A549 (cell line): ENCODE results near the gene SMR3B. TPM values are rescaled to one million over a fixed set of nuclear protein-coding genes. Genes with fewer than 3 reads are reported as not detected.

Experiments
- ATAC-seq, 2 experiments: fragments of 200-7000 bp in 1 of 2; fragments of >200 bp in 1 of 2; cut with Nextera tagmentation in 1 of 2; cut with Tn5 transposase in 1 of 2; 3 replicates each; pipeline versions ENCODE4 v1.8.0 to v1.9.1; 2018 to 2020; ENCODE audit warnings: mild to moderate bottlenecking in 1 of 2, moderate library complexity in 1 of 2
- CTCF ChIA-PET: fragments of 300-600 bp; sonication (Branson Sonifier 250); formaldehyde crosslinking; extraction: SDS; loops from one replicate; lab custom pipeline; 2021; ENCODE audit warnings: antibody characterized with exemption, inconsistent platforms; lab: Yijun Ruan, JAX
- POLR2A ChIA-PET: fragments of 350-600 bp; formaldehyde crosslinking; extraction: SDS; loops from one replicate; lab custom pipeline; 2021; ENCODE audit warnings: antibody characterized with exemption, inconsistent platforms; lab: Yijun Ruan, JAX
- DNase-seq, 2 experiments: peaks; one replicate each; pipeline versions ENCODE4 v3.0.0 to v3.0.0-alpha.2; 2011 to 2016; ENCODE audit warnings: low read depth in 1 of 2, low spot score in 1 of 2
- FAIRE-seq: peaks from 2 replicates; lab custom pipeline; 2011; peaks lifted over from hg19 to GRCh38; lab: Jason Lieb, UNC
- H3K27ac ChIP-seq, 2 experiments: fragments of >200 bp; sonication (Bioruptor Twin); formaldehyde crosslinking; 3 replicates each; pipeline ENCODE4 v1.5.1; 2016 to 2017
- H3K4me1 ChIP-seq: fragments of >200 bp; sonication (Bioruptor Twin); formaldehyde crosslinking; 3 replicates; pipeline ENCODE4 v1.6.1; 2016
- H3K4me2 ChIP-seq: fragments of >200 bp; sonication (Bioruptor Twin); formaldehyde crosslinking; 3 replicates; pipeline ENCODE4 v1.6.1; 2016
- H3K4me3 ChIP-seq: fragments of >200 bp; sonication (Bioruptor Twin); formaldehyde crosslinking; 3 replicates; pipeline ENCODE4 v1.5.1; 2016
- H3K9me3 ChIP-seq: fragments of >200 bp; sonication (Bioruptor Twin); formaldehyde crosslinking; 3 replicates; pipeline ENCODE4 v1.6.1; 2016
- CBX2 ChIP-seq: fragments of 200-600 bp; sonication (generic); IDR thresholded peaks from 2 replicates; pipeline ENCODE4 v1.6.1; 2016; ENCODE audit warnings: low read depth, mild to moderate bottlenecking, borderline replicate concordance
- CHD4 ChIP-seq: fragments of 200-600 bp; sonication (generic); IDR thresholded peaks from 2 replicates; pipeline ENCODE4 v1.6.1; 2016; ENCODE audit warnings: antibody characterized with exemption, mild to moderate bottlenecking, borderline replicate concordance
- EHF ChIP-seq: fragments of 250-450 bp; sonication (Bioruptor Pico); IDR thresholded peaks from 2 replicates; pipeline ENCODE4 v1.5.0; 2020; ENCODE audit warnings: mild to moderate bottlenecking
- EP300 ChIP-seq, 2 experiments: fragments of >200 bp; sonication (Bioruptor Twin); formaldehyde crosslinking; IDR thresholded peaks; 2 replicates in 1 of 2; 3 replicates in 1 of 2; pipeline ENCODE4 v1.6.1; 2016 to 2017
- ESRRA ChIP-seq: fragments of 150-350 bp; IDR thresholded peaks from 2 replicates; pipeline ENCODE4 v1.6.1; 2014; ENCODE audit warnings: mild to moderate bottlenecking, low read length, borderline replicate concordance
- FOXS1 ChIP-seq: fragments of 250-450 bp; sonication (Bioruptor Pico); IDR thresholded peaks from 2 replicates; pipeline ENCODE4 v1.5.0; 2020; ENCODE audit warnings: mild to moderate bottlenecking, moderate library complexity
- HDAC2 ChIP-seq: fragments of 200-600 bp; sonication (generic); IDR thresholded peaks from 2 replicates; pipeline ENCODE4 v1.6.1; 2016
- HEYL ChIP-seq: fragments of 250-450 bp; sonication (Bioruptor Pico); IDR thresholded peaks from 2 replicates; pipeline ENCODE4 v1.8.0; 2021; ENCODE audit warnings: mild to moderate bottlenecking, moderate library complexity
- HOXB13 ChIP-seq: fragments of 250-450 bp; sonication (Bioruptor Pico); IDR thresholded peaks from 2 replicates; pipeline ENCODE4 v1.5.0; 2020; ENCODE audit warnings: low read depth, mild to moderate bottlenecking, moderate library complexity
- JUNB ChIP-seq: fragments of >200 bp; sonication (Bioruptor Twin); formaldehyde crosslinking; IDR thresholded peaks from 2 replicates; pipeline ENCODE4 v1.6.1; 2016
- KDM1A ChIP-seq: fragments of 200-600 bp; sonication (generic); IDR thresholded peaks from 2 replicates; pipeline ENCODE4 v1.6.1; 2016; ENCODE audit warnings: low read depth, mild to moderate bottlenecking
- KDM5A ChIP-seq: fragments of 200-600 bp; sonication (generic); IDR thresholded peaks from 2 replicates; pipeline ENCODE4 v1.6.1; 2016; ENCODE audit warnings: antibody characterized with exemption, mild to moderate bottlenecking
- NFE2L2 ChIP-seq: fragments of 150-350 bp; conservative IDR thresholded peaks from 2 replicates; pipeline ENCODE4 v1.6.1; 2014; ENCODE audit warnings: low read length
- NR3C1 ChIP-seq: fragments of >200 bp; sonication (Bioruptor Twin); formaldehyde crosslinking; IDR thresholded peaks from 3 replicates; pipeline ENCODE4 v1.6.1; 2017
- PHF8 ChIP-seq: fragments of 200-600 bp; sonication (generic); IDR thresholded peaks from 2 replicates; pipeline ENCODE4 v1.6.1; 2016; ENCODE audit warnings: low read depth, mild to moderate bottlenecking, antibody characterized with exemption, moderate library complexity, borderline replicate concordance
- RCOR1 ChIP-seq: fragments of 150-350 bp; IDR thresholded peaks from 2 replicates; pipeline ENCODE4 v1.6.1; 2014; ENCODE audit warnings: antibody characterized with exemption, low read length, low read depth
- RFX5 ChIP-seq: fragments of 450-650 bp; IDR thresholded peaks from 2 replicates; pipeline ENCODE4 v1.7.1; 2014; ENCODE audit warnings: antibody characterized with exemption, mild to moderate bottlenecking, moderate library complexity
- SREBF2 ChIP-seq: fragments of 450-650 bp; IDR thresholded peaks from 2 replicates; pipeline ENCODE4 v1.6.1; 2014; ENCODE audit warnings: mild to moderate bottlenecking, moderate library complexity
- ZSCAN20 ChIP-seq: fragments of 250-450 bp; sonication (Bioruptor Pico); IDR thresholded peaks from 2 replicates; pipeline ENCODE4 v1.8.0; 2022; ENCODE audit warnings: mild to moderate bottlenecking, moderate library complexity
- WGBS: methylation state at CpG from one replicate; pipeline ENCODE4 v1.1.6; 2017; ENCODE audit errors: missing lambda C conversion rate; 5-methylcytosine and 5-hydroxymethylcytosine counted together
- polyA plus RNA-seq, 4 experiments: library from polyadenylated mRNA; depleted of rRNA in 3 of 4; stranded (reverse); fragments of >200 nt; fragmentation: RNase III in 1 of 4; extraction: RNeasy Plus Mini Kit Qiagen cat#74134 plus additional on column Dnase treatment in 1 of 4; gene quantifications; 2 replicates in 3 of 4; 3 replicates in 1 of 4; pipeline ENCODE4 v1.2.3, GENCODE V29; 2011 to 2017
- TF ChIP-seq, protein P1 (sequence below): fragments of 250-450 bp; sonication (Bioruptor Pico); IDR thresholded peaks from 2 replicates; pipeline ENCODE4 v1.5.0; 2021; ENCODE audit warnings: mild to moderate bottlenecking, moderate library complexity, borderline replicate concordance
- TF ChIP-seq, protein P2 (sequence below): fragments of 150-350 bp; IDR thresholded peaks from 2 replicates; pipeline ENCODE4 v1.6.1; 2014; ENCODE audit warnings: low read depth, mild to moderate bottlenecking, low read length
- TF ChIP-seq, protein P3 (sequence below): fragments of 450-650 bp; IDR thresholded peaks from 2 replicates; pipeline ENCODE4 v1.6.1; 2014; ENCODE audit warnings: antibody characterized with exemption
- TF ChIP-seq, protein P4 (sequence below): fragments of >200 bp; sonication (Bioruptor Twin); formaldehyde crosslinking; IDR thresholded peaks from 3 replicates; pipeline ENCODE4 v1.6.1; 2016
- TF ChIP-seq, protein P5 (sequence below): IDR thresholded peaks from 2 replicates; pipeline ENCODE4 v1.6.1; 2012

The SMR3B gene
- polyA plus RNA-seq, 2 of the 4 experiments (the other 2 are of a cell fraction): not detected

DNA sequence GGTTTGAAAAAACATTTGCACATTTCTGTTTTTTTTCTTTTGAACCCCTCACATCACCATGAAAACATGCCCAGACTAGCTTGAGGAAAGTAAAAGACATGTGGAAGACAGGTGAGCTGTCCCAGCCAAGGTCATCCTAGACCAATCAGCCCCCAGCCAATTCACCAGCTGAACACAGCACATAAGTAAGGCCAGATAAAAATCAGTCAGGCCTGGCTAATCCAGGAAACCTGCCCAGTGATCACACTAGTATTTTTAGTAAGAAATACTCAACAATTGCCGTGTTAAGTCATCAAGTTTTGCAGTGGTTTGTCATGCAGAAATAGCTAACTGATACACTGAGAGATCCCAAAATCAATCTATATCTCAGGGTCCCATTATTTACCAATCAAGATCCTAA, 26.7 kb upstream of the SMR3B start (continued):
- TF ChIP-seq HOXB13 (no peak), HEYL (CRISPR knock-in tag) (no peak), ZSCAN20 (no peak), KDM1A (no peak), EP300 (IDR thresholded peaks at IDR 0.05) (no peak)

DNA sequence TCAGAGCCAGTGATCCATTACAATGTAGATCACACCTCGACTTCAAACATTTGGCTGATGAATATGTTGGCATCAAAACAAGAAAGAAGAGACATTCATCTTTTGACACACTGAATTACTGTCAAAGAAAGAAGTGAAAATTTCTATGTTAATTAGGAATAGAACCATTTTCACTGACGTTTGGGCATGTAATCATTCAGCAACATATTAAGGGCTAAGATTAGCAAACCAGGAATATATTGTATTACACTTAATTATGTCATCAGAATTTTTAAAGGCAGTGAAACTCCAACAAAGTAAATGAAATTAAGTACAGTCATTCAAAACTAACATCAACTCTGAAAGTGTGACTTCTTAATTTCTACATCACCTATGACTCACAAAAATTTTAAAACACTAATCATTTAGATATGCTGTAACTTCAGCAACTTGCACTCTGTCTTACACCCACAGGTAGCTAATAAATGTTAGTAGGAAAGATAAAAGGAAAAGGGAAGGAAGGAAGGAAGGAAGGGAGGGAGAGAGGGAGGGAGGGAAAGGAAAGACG, 23.7 kb upstream of the SMR3B start:
- Histone ChIP-seq H3K4me3 (no peak overlapping the region), H3K27ac (no peak overlapping the region), H3K4me1 (no peaks in the 10 kb centered on the region), H3K9me3 (no peaks in the 10 kb centered on the region), H3K4me2 (no peak overlapping the region)
- CTCF ChIA-PET: no interaction called here
- TF ChIP-seq CBX2 (no peak), CHD4 (no peak), FOXS1 (no peak), SREBF2 (no peak), RCOR1 (no peak), ESRRA (no peak), EHF (no peak), NFE2L2 (no peak)
- TF ChIP-seq, protein P1, sequence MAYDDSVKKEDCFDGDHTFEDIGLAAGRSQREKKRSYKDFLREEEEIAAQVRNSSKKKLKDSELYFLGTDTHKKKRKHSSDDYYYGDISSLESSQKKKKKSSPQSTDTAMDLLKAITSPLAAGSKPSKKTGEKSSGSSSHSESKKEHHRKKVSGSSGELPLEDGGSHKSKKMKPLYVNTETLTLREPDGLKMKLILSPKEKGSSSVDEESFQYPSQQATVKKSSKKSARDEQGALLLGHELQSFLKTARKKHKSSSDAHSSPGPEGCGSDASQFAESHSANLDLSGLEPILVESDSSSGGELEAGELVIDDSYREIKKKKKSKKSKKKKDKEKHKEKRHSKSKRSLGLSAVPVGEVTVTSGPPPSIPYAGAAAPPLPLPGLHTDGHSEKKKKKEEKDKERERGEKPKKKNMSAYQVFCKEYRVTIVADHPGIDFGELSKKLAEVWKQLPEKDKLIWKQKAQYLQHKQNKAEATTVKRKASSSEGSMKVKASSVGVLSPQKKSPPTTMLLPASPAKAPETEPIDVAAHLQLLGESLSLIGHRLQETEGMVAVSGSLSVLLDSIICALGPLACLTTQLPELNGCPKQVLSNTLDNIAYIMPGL: no peak
- TF ChIP-seq, protein P2, sequence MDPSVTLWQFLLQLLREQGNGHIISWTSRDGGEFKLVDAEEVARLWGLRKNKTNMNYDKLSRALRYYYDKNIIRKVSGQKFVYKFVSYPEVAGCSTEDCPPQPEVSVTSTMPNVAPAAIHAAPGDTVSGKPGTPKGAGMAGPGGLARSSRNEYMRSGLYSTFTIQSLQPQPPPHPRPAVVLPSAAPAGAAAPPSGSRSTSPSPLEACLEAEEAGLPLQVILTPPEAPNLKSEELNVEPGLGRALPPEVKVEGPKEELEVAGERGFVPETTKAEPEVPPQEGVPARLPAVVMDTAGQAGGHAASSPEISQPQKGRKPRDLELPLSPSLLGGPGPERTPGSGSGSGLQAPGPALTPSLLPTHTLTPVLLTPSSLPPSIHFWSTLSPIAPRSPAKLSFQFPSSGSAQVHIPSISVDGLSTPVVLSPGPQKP: no peak
- TF ChIP-seq, protein P3, sequence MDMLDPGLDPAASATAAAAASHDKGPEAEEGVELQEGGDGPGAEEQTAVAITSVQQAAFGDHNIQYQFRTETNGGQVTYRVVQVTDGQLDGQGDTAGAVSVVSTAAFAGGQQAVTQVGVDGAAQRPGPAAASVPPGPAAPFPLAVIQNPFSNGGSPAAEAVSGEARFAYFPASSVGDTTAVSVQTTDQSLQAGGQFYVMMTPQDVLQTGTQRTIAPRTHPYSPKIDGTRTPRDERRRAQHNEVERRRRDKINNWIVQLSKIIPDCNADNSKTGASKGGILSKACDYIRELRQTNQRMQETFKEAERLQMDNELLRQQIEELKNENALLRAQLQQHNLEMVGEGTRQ: no peak
- no peak for FAIRE-seq
- no peak for ATAC-seq
- POLR2A ChIA-PET: no interaction called here
- DNase-seq: no peak
- 4% methylated on average over 3 of the region's 3 CpGs for WGBS

DNA sequence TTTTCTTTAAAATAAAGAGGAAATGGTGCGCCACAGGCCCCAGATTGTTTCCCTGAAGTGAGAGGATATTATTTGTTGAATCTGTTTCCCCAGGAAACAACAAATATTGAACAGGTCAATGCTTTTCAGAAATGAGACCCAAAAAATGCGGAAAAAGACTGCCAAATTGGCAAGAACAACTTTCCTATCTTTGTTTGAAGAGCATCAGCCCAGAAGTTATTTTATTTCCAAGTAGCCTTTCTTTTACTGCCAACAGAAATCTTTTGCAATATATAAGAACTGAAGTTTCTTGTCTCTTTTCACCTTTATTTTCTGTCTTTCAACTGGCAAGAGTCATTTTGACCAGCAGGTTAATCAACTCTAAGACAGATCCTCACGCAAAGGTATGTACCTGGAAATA, 22.5 kb upstream of the SMR3B start, which contains the start of gene SMR3A:
Gene SMR3A, plus strand, starts transcription at position 301 of the 400 bp plus-strand sequence. CDS start 1,356 bp downstream, outside the sequence.
- Histone ChIP-seq H3K27ac (no peak within 1 kb of the TSS), H3K4me2 (no peak within 1 kb of the TSS), H3K4me1 (no peaks in the 10 kb centered on the region), H3K4me3 (no peak within 1 kb of the TSS), H3K9me3 (no peaks in the 10 kb centered on the region)
- ChIA-PET CTCF (no interaction called here), POLR2A (no interaction called here)
- FAIRE-seq (no peak), ATAC-seq (no peak), DNase-seq (no peak)
- WGBS: 40% methylated on average over 3 of the region's 3 CpGs
- TF ChIP-seq PHF8: no peak
- TF ChIP-seq HDAC2: no peak
- TF ChIP-seq, protein P4, sequence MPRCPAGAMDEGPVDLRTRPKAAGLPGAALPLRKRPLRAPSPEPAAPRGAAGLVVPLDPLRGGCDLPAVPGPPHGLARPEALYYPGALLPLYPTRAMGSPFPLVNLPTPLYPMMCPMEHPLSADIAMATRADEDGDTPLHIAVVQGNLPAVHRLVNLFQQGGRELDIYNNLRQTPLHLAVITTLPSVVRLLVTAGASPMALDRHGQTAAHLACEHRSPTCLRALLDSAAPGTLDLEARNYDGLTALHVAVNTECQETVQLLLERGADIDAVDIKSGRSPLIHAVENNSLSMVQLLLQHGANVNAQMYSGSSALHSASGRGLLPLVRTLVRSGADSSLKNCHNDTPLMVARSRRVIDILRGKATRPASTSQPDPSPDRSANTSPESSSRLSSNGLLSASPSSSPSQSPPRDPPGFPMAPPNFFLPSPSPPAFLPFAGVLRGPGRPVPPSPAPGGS: no peak
- no peak for TF ChIP-seq RFX5
- TF ChIP-seq JUNB: no peak
- TF ChIP-seq, protein P1: no peak
- TF ChIP-seq, protein P5, sequence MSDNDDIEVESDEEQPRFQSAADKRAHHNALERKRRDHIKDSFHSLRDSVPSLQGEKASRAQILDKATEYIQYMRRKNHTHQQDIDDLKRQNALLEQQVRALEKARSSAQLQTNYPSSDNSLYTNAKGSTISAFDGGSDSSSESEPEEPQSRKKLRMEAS: no peak
- TF ChIP-seq, protein P2: no peak
- no peak for TF ChIP-seq ESRRA
- no peak for TF ChIP-seq NR3C1
- no peak for TF ChIP-seq KDM5A
- TF ChIP-seq, protein P3: no peak
- no peak for TF ChIP-seq HEYL (CRISPR knock-in tag)
